HG02588 (cell line): ENCODE results near the gene PRKCA.
A peak's percentile ranks its signal among the peaks of the same experiment; 100 is the strongest.

Source experiments
- ATAC-seq: cut with Tn5 transposase; IDR thresholded peaks from one replicate; pipeline ENCODE4 v1.9.1; 2021; ENCODE audit warnings: mild to moderate bottlenecking, moderate library complexity; ENCODE audit not compliant: unreplicated experiment

The PRKCA gene

GRCh38 chr17:66430846-66431795, 128.7 kb downstream of the PRKCA start:
- no peak for ATAC-seq

- no peak for ATAC-seq
Measured at GRCh38 chr17:66431910-66432309, 129.5 kb downstream of the PRKCA start.

- ATAC-seq = no peak
Measured at GRCh38 chr17:66432411-66432957, 130.1 kb downstream of the PRKCA start.

GRCh38 chr17:66432996-66433551, 130.7 kb downstream of the PRKCA start:
- ATAC-seq = no peak

- no peak for ATAC-seq
Measured at GRCh38 chr17:66435182-66435581, 132.8 kb downstream of the PRKCA start.

- no peak for ATAC-seq
Measured at GRCh38 chr17:66436631-66437030, 134.2 kb downstream of the PRKCA start.

GRCh38 chr17:66437476-66438026, 135.1 kb downstream of the PRKCA start:
- no peak for ATAC-seq

GRCh38 chr17:66438101-66438500, 135.7 kb downstream of the PRKCA start:
- ATAC-seq = no peak

- ATAC-seq = peak; percentile 79
Measured at GRCh38 chr17:66441101-66441661, 138.8 kb downstream of the PRKCA start.

- ATAC-seq = no peak
Measured at GRCh38 chr17:66443166-66443565, 140.8 kb downstream of the PRKCA start.

GRCh38 chr17:66443606-66444005, 141.2 kb downstream of the PRKCA start:
- ATAC-seq = no peak

- ATAC-seq = no peak
Measured at GRCh38 chr17:66444031-66444430, 141.6 kb downstream of the PRKCA start.

- no peak for ATAC-seq
Measured at GRCh38 chr17:66445229-66445628, 142.8 kb downstream of the PRKCA start.

GRCh38 chr17:66446419-66446818, 144.0 kb downstream of the PRKCA start:
- no peak for ATAC-seq

- no peak for ATAC-seq
Measured at GRCh38 chr17:66447159-66447558, 144.7 kb downstream of the PRKCA start.

- no peak for ATAC-seq
Measured at GRCh38 chr17:66448026-66448639, 145.7 kb downstream of the PRKCA start.

GRCh38 chr17:66449418-66449977, 147.1 kb downstream of the PRKCA start:
- no peak for ATAC-seq

GRCh38 chr17:66450008-66450851, 147.8 kb downstream of the PRKCA start:
- no peak for ATAC-seq

GRCh38 chr17:66450852-66451158, 148.4 kb downstream of the PRKCA start:
- no peak for ATAC-seq
